ENCODE data around the gene TMEM135.
"Not testable (repeated sequence)": the region's sequence is repeated elsewhere in the genome, so short reads cannot be mapped to it uniquely, and the experiment has no call there.

The TMEM135 gene

GRCh38 chr11:87180742-87181141 lies 143.0 kb downstream of the TMEM135 start:
- peaks cover 43% of the 10 kb centered on the region for H3K36me3 Mint-ChIP-seq (ENCODE audit: low read depth)
- H3K9me3 Mint-ChIP-seq: peaks cover 22% of the 10 kb centered on the region
- no peaks in the 10 kb centered on the region for H3K27me3 Mint-ChIP-seq (ENCODE audit: low read depth, poor library complexity)
- DNase-seq: no peak
- peaks cover 6% of the 10 kb centered on the region for H3K4me1 Mint-ChIP-seq
- H3K4me3 Mint-ChIP-seq: no peak overlapping the region
- no peak for TF ChIP-seq CTCF (IDR thresholded peaks at IDR 0.05)
- no peak overlapping the region for H3K27ac Mint-ChIP-seq

GRCh38 chr11:87181143-87181542 lies 143.4 kb downstream of the TMEM135 start:
- no peaks in the 10 kb centered on the region for H3K27me3 Mint-ChIP-seq (ENCODE audit: low read depth, poor library complexity)
- H3K9me3 Mint-ChIP-seq: peaks cover 19% of the 10 kb centered on the region
- DNase-seq: no peak
- H3K36me3 Mint-ChIP-seq (ENCODE audit: low read depth): peaks cover 41% of the 10 kb centered on the region
- H3K27ac Mint-ChIP-seq: no peak overlapping the region
- TF ChIP-seq CTCF (IDR thresholded peaks at IDR 0.05): no peak
- H3K4me1 Mint-ChIP-seq: peaks cover 2% of the 10 kb centered on the region
- no peak overlapping the region for H3K4me3 Mint-ChIP-seq

- Mint-ChIP-seq H3K27ac (peak overlapping the region; percentile 9), H3K4me3 (no peak overlapping the region)
- no peak for TF ChIP-seq CTCF (IDR thresholded peaks at IDR 0.05)
Measured at GRCh38 chr11:87185228-87185627, 147.5 kb downstream of the TMEM135 start.

GRCh38 chr11:87187076-87187475 lies 149.3 kb downstream of the TMEM135 start:
- H3K36me3 Mint-ChIP-seq (ENCODE audit: low read depth): no peaks in the 10 kb centered on the region
- no peaks in the 10 kb centered on the region for H3K4me1 Mint-ChIP-seq
- no peak for DNase-seq
- no peaks in the 10 kb centered on the region for H3K9me3 Mint-ChIP-seq
- no peaks in the 10 kb centered on the region for H3K27me3 Mint-ChIP-seq (ENCODE audit: low read depth, poor library complexity)
- TF ChIP-seq CTCF (IDR thresholded peaks at IDR 0.05): no peak
- H3K4me3 Mint-ChIP-seq: no peak overlapping the region
- no peak overlapping the region for H3K27ac Mint-ChIP-seq

More at GRCh38 chr11:87185228-87185627, 147.5 kb downstream of the TMEM135 start:
- no peaks in the 10 kb centered on the region for H3K9me3 Mint-ChIP-seq
- no peaks in the 10 kb centered on the region for H3K27me3 Mint-ChIP-seq (ENCODE audit: low read depth, poor library complexity)
- no peak for DNase-seq
- no peaks in the 10 kb centered on the region for H3K4me1 Mint-ChIP-seq
- H3K36me3 Mint-ChIP-seq (ENCODE audit: low read depth): peaks cover 3% of the 10 kb centered on the region

DNA sequence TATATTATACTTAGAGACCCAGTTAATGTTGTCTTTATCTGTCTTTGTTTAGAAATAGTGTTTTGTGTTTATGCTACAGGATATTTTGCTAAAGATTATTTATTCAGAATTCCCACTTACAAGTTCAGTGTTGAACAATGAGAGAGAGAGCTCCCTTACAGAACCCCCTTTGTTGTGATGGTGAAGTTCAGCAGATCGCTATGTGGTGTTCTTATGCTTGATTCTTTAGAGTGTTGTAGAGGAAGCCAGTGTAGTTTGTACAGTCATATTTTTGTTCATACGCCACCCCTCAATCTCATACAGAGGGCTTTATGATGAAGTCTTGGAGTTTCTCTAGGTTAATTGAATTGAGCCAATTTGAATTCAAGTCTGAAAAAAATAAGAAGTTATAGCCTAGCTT lies 150.2 kb downstream of the TMEM135 start:
- Mint-ChIP-seq H3K27me3 (ENCODE audit: low read depth, poor library complexity) (no peaks in the 10 kb centered on the region), H3K36me3 (ENCODE audit: low read depth) (no peaks in the 10 kb centered on the region), H3K4me1 (no peaks in the 10 kb centered on the region), H3K4me3 (no peak overlapping the region), H3K27ac (no peak overlapping the region), H3K9me3 (no peaks in the 10 kb centered on the region)
- TF ChIP-seq CTCF (IDR thresholded peaks at IDR 0.05): no peak
- no peak for DNase-seq

DNA sequence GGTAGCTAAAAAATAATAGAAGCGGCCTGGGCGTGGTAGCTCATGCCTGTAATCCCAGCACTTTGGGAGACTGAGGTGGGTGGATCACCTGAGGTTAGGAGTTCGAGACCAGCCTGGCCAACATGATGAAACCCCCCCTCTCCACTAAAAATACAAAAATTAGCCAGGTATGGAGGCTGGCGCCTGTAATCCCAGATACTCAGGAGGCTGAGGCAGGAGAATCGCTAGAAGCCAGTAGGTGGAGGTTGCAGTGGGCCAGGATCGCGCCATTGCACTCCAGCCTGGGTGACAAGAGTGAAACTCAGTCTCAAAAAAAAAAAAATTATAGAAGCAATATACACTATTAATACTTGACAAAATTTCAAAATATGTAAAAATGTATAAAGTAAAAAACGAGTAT lies 150.7 kb downstream of the TMEM135 start:
- H3K27me3 Mint-ChIP-seq (ENCODE audit: low read depth, poor library complexity); H3K9me3 Mint-ChIP-seq; H3K36me3 Mint-ChIP-seq (ENCODE audit: low read depth); H3K27ac Mint-ChIP-seq; DNase-seq; H3K4me1 Mint-ChIP-seq; H3K4me3 Mint-ChIP-seq: not testable (repeated sequence)

- not testable (repeated sequence) for H3K4me1 Mint-ChIP-seq; H3K9me3 Mint-ChIP-seq; H3K27me3 Mint-ChIP-seq (ENCODE audit: low read depth, poor library complexity); DNase-seq; H3K4me3 Mint-ChIP-seq; H3K36me3 Mint-ChIP-seq (ENCODE audit: low read depth); H3K27ac Mint-ChIP-seq
Measured at GRCh38 chr11:87188921-87189320, 151.2 kb downstream of the TMEM135 start.
